Common myeloid progenitor, CD34-positive (primary cell): ENCODE data around the gene CCNK.

Experiments used
- CTCF ChIA-PET: fragments of 350-600 bp; sonication (Branson Sonifier 250); formaldehyde crosslinking; loops from one replicate; lab custom pipeline; 2021; ENCODE audit warnings: antibody characterized with exemption; lab: Charles Lee
- POLR2A ChIA-PET: fragments of 350-600 bp; sonication (Branson Sonifier 250); formaldehyde crosslinking; loops from one replicate; lab custom pipeline; 2021; ENCODE audit warnings: antibody characterized with exemption; lab: Charles Lee
- DNase-seq, 3 donors: peaks; one replicate each; pipeline versions ENCODE4 v3.0.0 to v3.0.0-alpha.2; 2013
- H3K27ac ChIP-seq, 2 experiments: 1 replicate in 1 of 2; 2 replicates in 1 of 2; pipeline ENCODE4 v1.7.0; 2013; ENCODE audit warnings: inconsistent platforms in 2 of 2, low read length in 2 of 2, mild to moderate bottlenecking in 2 of 2, low read depth in 1 of 2, moderate library complexity in 1 of 2; ENCODE audit not compliant: severe bottlenecking in 2 of 2, insufficient read depth in 1 of 2, poor library complexity in 1 of 2
- H3K27me3 ChIP-seq, 5 experiments: replicated peaks in 2 of 5; 1 replicate in 3 of 5; 2 replicates in 2 of 5; pipeline versions ENCODE4 v1.6.1 to v1.7.0; 2013; ENCODE audit warnings: low read length in 4 of 5, mild to moderate bottlenecking in 2 of 5, moderate library complexity in 2 of 5, inconsistent platforms in 1 of 5; ENCODE audit not compliant: insufficient read depth in 5 of 5, control insufficient read depth in 4 of 5
- H3K36me3 ChIP-seq, 4 experiments: 1 replicate in 2 of 4; 2 replicates in 2 of 4; pipeline versions ENCODE4 v1.6.1 to v1.7.0; 2013; ENCODE audit warnings: low read length in 3 of 4, control low read depth in 1 of 4, mild to moderate bottlenecking in 1 of 4; ENCODE audit not compliant: control insufficient read depth in 4 of 4, insufficient read depth in 4 of 4
- H3K4me1 ChIP-seq, 4 experiments: 1 replicate in 3 of 4; 2 replicates in 1 of 4; pipeline versions ENCODE4 v1.6.1 to v1.7.1; 2013; ENCODE audit warnings: low read length in 3 of 4, mild to moderate bottlenecking in 3 of 4, control low read depth in 1 of 4, inconsistent platforms in 1 of 4, moderate library complexity in 1 of 4; ENCODE audit not compliant: control insufficient read depth in 4 of 4, insufficient read depth in 4 of 4; ENCODE audit errors: control extremely low read depth in 1 of 4
- H3K4me3 ChIP-seq, 7 experiments: 1 replicate in 4 of 7; 2 replicates in 3 of 7; pipeline versions ENCODE4 v1.5.1 to v1.7.0; 2013; ENCODE audit warnings: mild to moderate bottlenecking in 7 of 7, low read length in 6 of 7, moderate library complexity in 6 of 7, inconsistent platforms in 2 of 7, low read depth in 2 of 7, control low read depth in 1 of 7; ENCODE audit not compliant: insufficient read depth in 4 of 7, control insufficient read depth in 1 of 7; ENCODE audit errors: extremely low read depth in 1 of 7
- H3K9me3 ChIP-seq, 5 experiments: 1 replicate in 4 of 5; 2 replicates in 1 of 5; pipeline versions ENCODE4 v1.6.1 to v1.7.1; 2013; ENCODE audit warnings: low read length in 4 of 5, mild to moderate bottlenecking in 2 of 5, inconsistent platforms in 1 of 5, low read depth in 1 of 5, moderate library complexity in 1 of 5; ENCODE audit not compliant: control insufficient read depth in 4 of 5, insufficient read depth in 2 of 5; ENCODE audit errors: control extremely low read depth in 1 of 5
- WGBS: methylation state at CpG from one replicate; pipeline ENCODE4 v1.1.5; 2013; ENCODE audit not compliant: insufficient coverage; 5-methylcytosine and 5-hydroxymethylcytosine counted together

The CCNK gene

GRCh38 chr14:99440278-99440677 is 40.9 kb upstream of the CCNK start:
- Histone ChIP-seq H3K4me3 (no peak overlapping the region), H3K9me3 (no peaks in the 10 kb centered on the region), H3K27ac (no peak overlapping the region), H3K27me3 (no peaks in the 10 kb centered on the region), H3K4me1 (peaks cover 0 to 16% (median 13%) of the 10 kb centered on the region in 4 experiments), H3K36me3 (peaks cover 13 to 75% (median 43%) of the 10 kb centered on the region in 4 experiments)
- ChIA-PET CTCF (interaction anchor here (1.0 to 3.4 kb wide), 3 partner anchors 10 to 37 kb away, joined by 3 to 9 read pairs (median 3); no protein-coding TSS in a partner anchor), POLR2A (no interaction called here)
- DNase-seq = peak in 1 of 3 donors; percentile 4
- WGBS = 97% methylated on average over 13 of the region's 14 CpGs

- Histone ChIP-seq H3K36me3 (peaks cover 13 to 72% (median 37%) of the 10 kb centered on the region in 4 experiments), H3K27ac (no peak overlapping the region), H3K27me3 (no peaks in the 10 kb centered on the region), H3K9me3 (no peaks in the 10 kb centered on the region), H3K4me1 (peaks cover 0 to 12% (median 11%) of the 10 kb centered on the region in 4 experiments), H3K4me3 (no peak overlapping the region)
- ChIA-PET CTCF (interaction anchor here (0.6 to 3.4 kb wide), 4 partner anchors 9 to 85 kb away, joined by 3 to 9 read pairs (median 3); no protein-coding TSS in a partner anchor), POLR2A (no interaction called here)
- DNase-seq = peak in 1 of 3 donors; percentile 11
- WGBS = 96% methylated on average over 8 of the region's 11 CpGs
Observed at GRCh38 chr14:99441157-99441870, 39.9 kb upstream of the CCNK start.

- H3K9me3 ChIP-seq = no peaks in the 10 kb centered on the region
- H3K4me3 ChIP-seq = no peak overlapping the region
- peaks cover 0 to 6% (median 5%) of the 10 kb centered on the region in 4 experiments for H3K4me1 ChIP-seq
- ChIA-PET CTCF (interaction anchor here (1.0 to 3.4 kb wide), 2 partner anchors 9 to 17 kb away, joined by 3 to 9 read pairs; no protein-coding TSS in a partner anchor), POLR2A (no interaction called here)
- no peaks in the 10 kb centered on the region for H3K27me3 ChIP-seq
- peaks cover 13 to 71% (median 41%) of the 10 kb centered on the region in 4 experiments for H3K36me3 ChIP-seq
- 100% methylated on average over 5 of the region's 7 CpGs for WGBS
- no peak for DNase-seq
- no peak overlapping the region for H3K27ac ChIP-seq
Observed at GRCh38 chr14:99441918-99442317, 39.3 kb upstream of the CCNK start.

GRCh38 chr14:99445931-99446330 is 35.3 kb upstream of the CCNK start:
- no peaks in the 10 kb centered on the region for H3K4me1 ChIP-seq
- CTCF ChIA-PET = no interaction called here
- peaks cover 21 to 78% (median 56%) of the 10 kb centered on the region in 4 experiments for H3K36me3 ChIP-seq
- WGBS = 85% methylated on average over 5 of the region's 7 CpGs
- DNase-seq = no peak
- POLR2A ChIA-PET = no interaction called here
- H3K4me3 ChIP-seq = no peak overlapping the region
- H3K9me3 ChIP-seq = no peaks in the 10 kb centered on the region
- no peaks in the 10 kb centered on the region for H3K27me3 ChIP-seq
- no peak overlapping the region for H3K27ac ChIP-seq

- Histone ChIP-seq H3K36me3 (peaks cover 24 to 73% (median 57%) of the 10 kb centered on the region in 4 experiments), H3K9me3 (no peaks in the 10 kb centered on the region), H3K27me3 (no peaks in the 10 kb centered on the region), H3K4me1 (no peaks in the 10 kb centered on the region), H3K4me3 (no peak overlapping the region), H3K27ac (no peak overlapping the region)
- WGBS = no CpG with 5 or more reads among the region's 4 CpGs
- no peak for DNase-seq
- CTCF ChIA-PET = no interaction called here
- POLR2A ChIA-PET = no interaction called here
Observed at GRCh38 chr14:99447739-99448138, 33.5 kb upstream of the CCNK start.

GRCh38 chr14:99450266-99450665 is 30.9 kb upstream of the CCNK start:
- Histone ChIP-seq H3K36me3 (peaks cover 24 to 80% (median 59%) of the 10 kb centered on the region in 4 experiments), H3K4me1 (no peaks in the 10 kb centered on the region), H3K27me3 (no peaks in the 10 kb centered on the region), H3K9me3 (no peaks in the 10 kb centered on the region), H3K27ac (no peak overlapping the region), H3K4me3 (no peak overlapping the region)
- 100% methylated on average over 2 of the region's 3 CpGs for whole genome bisulfite sequencing
- DNase-seq = no peak
- CTCF ChIA-PET = interaction anchor here (1.5 to 2.1 kb wide), 2 partner anchors 10 to 11 kb away, joined by 3 to 9 read pairs; no protein-coding TSS in a partner anchor
- POLR2A ChIA-PET = no interaction called here

GRCh38 chr14:99451234-99451633 is 30.0 kb upstream of the CCNK start:
- Histone ChIP-seq H3K4me1 (no peaks in the 10 kb centered on the region), H3K9me3 (no peaks in the 10 kb centered on the region), H3K4me3 (no peak overlapping the region), H3K27me3 (no peaks in the 10 kb centered on the region), H3K36me3 (peaks cover 24 to 81% (median 64%) of the 10 kb centered on the region in 4 experiments), H3K27ac (no peak overlapping the region)
- CTCF ChIA-PET = interaction anchor here (0.8 to 2.1 kb wide), 3 partner anchors 11 to 16 kb away, joined by 3 to 9 read pairs (median 3); no protein-coding TSS in a partner anchor
- WGBS = 100% methylated on average over 1 of the region's 5 CpGs
- no peak for DNase-seq
- POLR2A ChIA-PET = no interaction called here
